MG63 (cell line): ENCODE data around the gene C5. TPM values are rescaled to one million over a fixed set of nuclear protein-coding genes. Genes with fewer than 3 reads are reported as not detected.

Experiments used
- DNase-seq: peaks from one replicate; pipeline ENCODE4 v3.0.0-alpha.2; 2020
- H3K27me3 ChIP-seq: fragments of 250-450 bp; sonication (Bioruptor Pico); 2 replicates; pipeline ENCODE4 v1.5.1; 2020; ENCODE audit warnings: mild to moderate bottlenecking, moderate library complexity
- H3K36me3 ChIP-seq: fragments of 250-450 bp; sonication (Bioruptor Pico); 2 replicates; pipeline ENCODE4 v1.5.1; 2020; ENCODE audit warnings: mild to moderate bottlenecking, moderate library complexity
- H3K4me3 ChIP-seq: fragments of 250-450 bp; sonication (Bioruptor Pico); 2 replicates; pipeline ENCODE4 v1.5.1; 2020; ENCODE audit warnings: mild to moderate bottlenecking, moderate library complexity
- H3K9me3 ChIP-seq: fragments of 250-450 bp; sonication (Bioruptor Pico); 2 replicates; pipeline ENCODE4 v1.5.1; 2020; ENCODE audit warnings: mild to moderate bottlenecking, moderate library complexity
- total RNA-seq: library from RNA; depleted of rRNA; stranded (reverse); fragments of >200 nt; shearing (Covaris generic); gene quantifications from 2 replicates; pipeline ENCODE4 v1.2.3, GENCODE V29; 2014; ENCODE audit warnings: low replicate concordance

The C5 gene
- total RNA-seq, 1 experiment from 2014 or later = 2.4 TPM

DNA sequence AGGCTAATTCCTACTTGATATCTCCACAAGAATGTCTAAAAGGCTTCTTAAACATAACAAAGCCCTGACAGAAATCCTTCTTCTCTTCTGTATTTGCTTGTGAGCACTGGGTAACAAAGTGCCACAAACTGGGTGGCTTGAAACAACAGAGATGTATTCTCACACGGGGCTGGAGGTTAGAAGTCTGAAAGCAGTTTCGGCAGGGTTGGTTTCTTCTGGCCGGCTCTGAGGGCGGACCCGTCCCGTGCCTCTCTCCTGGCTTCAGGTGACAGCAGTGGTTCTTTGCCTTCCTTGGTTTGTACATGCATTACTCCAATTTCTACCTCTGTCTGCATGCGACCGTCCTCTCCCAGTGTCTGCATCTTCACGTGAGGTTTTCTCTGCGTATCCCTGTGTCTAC is 109.5 kb downstream of the C5 start:
- Histone ChIP-seq H3K36me3 (no peaks in the 10 kb centered on the region), H3K27me3 (no peaks in the 10 kb centered on the region), H3K9me3 (no peaks in the 10 kb centered on the region), H3K4me3 (no peak overlapping the region)
- DNase-seq = no peak

GRCh38 chr9:120938851-120939250 is 111.2 kb downstream of the C5 start:
- no peak for DNase-seq
- H3K27me3 ChIP-seq = no peaks in the 10 kb centered on the region
- H3K9me3 ChIP-seq = no peaks in the 10 kb centered on the region
- no peaks in the 10 kb centered on the region for H3K36me3 ChIP-seq
- H3K4me3 ChIP-seq = no peak overlapping the region

DNA sequence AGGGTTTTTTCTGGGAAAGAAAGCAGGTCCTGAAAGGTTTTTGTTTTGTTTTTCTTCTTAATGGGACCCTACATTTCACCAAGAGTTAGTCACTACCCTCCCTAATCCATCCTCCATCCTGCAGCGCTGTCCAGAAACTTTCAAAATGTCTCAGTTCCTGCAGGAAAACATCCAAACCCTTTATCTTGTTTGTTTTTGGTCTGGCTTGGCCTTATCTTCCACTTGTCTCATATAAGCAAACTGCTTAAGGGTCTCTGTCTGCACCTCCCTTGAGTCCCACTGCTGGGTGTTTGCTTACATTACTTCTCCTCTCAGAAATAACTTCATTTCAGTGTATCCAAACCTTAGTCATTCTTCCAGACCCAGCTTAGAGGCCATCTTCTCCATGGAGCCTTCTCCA is 112.5 kb downstream of the C5 start:
- Histone ChIP-seq H3K4me3 (no peak overlapping the region), H3K27me3 (no peaks in the 10 kb centered on the region), H3K36me3 (no peaks in the 10 kb centered on the region), H3K9me3 (no peaks in the 10 kb centered on the region)
- DNase-seq = peak; percentile 69

GRCh38 chr9:120937127-120937526 is 112.9 kb downstream of the C5 start:
- no peak overlapping the region for H3K4me3 ChIP-seq
- no peaks in the 10 kb centered on the region for H3K36me3 ChIP-seq
- H3K9me3 ChIP-seq = no peaks in the 10 kb centered on the region
- peak; percentile 80 for DNase-seq
- H3K27me3 ChIP-seq = no peaks in the 10 kb centered on the region

- Histone ChIP-seq H3K9me3 (no peaks in the 10 kb centered on the region), H3K36me3 (no peaks in the 10 kb centered on the region), H3K4me3 (no peak overlapping the region), H3K27me3 (no peaks in the 10 kb centered on the region)
- DNase-seq = no peak
Measured at GRCh38 chr9:120936764-120937122, 113.3 kb downstream of the C5 start.

DNA sequence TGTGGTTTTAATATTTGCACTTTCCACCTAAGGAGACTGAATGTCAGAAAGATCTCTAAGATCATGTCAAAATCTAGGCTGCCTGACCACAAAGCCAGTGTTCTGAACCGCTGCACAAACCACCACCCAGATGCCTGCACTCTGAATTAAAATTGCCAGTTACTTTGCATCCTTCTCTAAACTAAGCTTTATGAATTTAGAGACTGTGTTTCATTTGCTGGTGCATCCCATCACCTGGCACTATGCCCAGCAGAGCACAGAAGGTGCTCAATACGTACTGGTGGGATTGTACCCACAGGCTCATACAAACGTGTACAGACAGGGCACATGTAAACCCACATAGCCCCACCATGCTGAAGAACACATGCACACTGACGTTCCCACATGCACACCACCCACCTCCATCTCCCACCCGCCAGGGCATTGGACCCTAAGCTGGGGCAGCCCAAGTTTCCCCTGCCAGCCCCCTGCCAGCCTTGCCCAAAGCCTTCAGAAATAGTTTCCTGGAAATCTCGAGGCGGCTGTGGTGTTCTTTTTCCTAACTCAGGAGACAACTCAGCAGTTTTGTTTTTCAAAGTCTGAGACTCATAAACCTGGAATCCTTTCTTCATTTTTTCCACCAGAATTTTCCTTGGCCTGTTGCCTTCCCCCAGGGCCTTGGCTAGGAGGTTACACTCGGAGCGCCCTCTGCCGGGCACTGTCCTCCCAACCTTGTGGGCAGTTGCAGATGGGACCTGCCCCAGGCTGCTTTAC is 113.9 kb downstream of the C5 start:
- Histone ChIP-seq H3K27me3 (no peaks in the 10 kb centered on the region), H3K9me3 (no peaks in the 10 kb centered on the region), H3K4me3 (peak overlapping the region; percentile 17), H3K36me3 (no peaks in the 10 kb centered on the region)
- peak; percentile 93 for DNase-seq

- DNase-seq = peak; percentile 96
- H3K4me3 ChIP-seq = no peak overlapping the region
Measured at GRCh38 chr9:120935383-120935857, 114.7 kb downstream of the C5 start.

DNA sequence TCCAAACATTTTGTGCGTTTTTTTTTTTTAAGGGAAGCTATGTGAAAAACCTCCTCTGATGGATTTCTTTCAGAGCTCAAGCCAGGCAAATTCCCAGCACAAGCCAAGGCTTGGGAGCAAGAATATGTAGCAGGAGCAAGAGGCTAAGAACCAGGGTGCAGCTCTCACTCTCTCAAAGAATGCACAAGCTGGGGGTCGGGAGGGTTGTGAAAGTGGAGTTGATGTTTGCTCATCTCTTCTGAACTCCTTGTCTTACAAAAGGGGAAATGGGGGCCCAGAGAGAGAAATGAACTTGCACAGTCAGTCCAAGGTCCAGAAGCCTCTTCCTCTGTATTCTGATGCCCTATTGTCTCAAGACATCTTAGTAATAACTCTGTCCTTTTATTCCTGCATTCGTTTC is 115.8 kb downstream of the C5 start:
- H3K27me3 ChIP-seq = no peaks in the 10 kb centered on the region
- DNase-seq = no peak
- H3K4me3 ChIP-seq = no peak overlapping the region
- no peaks in the 10 kb centered on the region for H3K9me3 ChIP-seq
- H3K36me3 ChIP-seq = no peaks in the 10 kb centered on the region

More at GRCh38 chr9:120935383-120935857, 114.7 kb downstream of the C5 start:
- Histone ChIP-seq H3K36me3 (no peaks in the 10 kb centered on the region), H3K9me3 (no peaks in the 10 kb centered on the region), H3K27me3 (no peaks in the 10 kb centered on the region)

DNA sequence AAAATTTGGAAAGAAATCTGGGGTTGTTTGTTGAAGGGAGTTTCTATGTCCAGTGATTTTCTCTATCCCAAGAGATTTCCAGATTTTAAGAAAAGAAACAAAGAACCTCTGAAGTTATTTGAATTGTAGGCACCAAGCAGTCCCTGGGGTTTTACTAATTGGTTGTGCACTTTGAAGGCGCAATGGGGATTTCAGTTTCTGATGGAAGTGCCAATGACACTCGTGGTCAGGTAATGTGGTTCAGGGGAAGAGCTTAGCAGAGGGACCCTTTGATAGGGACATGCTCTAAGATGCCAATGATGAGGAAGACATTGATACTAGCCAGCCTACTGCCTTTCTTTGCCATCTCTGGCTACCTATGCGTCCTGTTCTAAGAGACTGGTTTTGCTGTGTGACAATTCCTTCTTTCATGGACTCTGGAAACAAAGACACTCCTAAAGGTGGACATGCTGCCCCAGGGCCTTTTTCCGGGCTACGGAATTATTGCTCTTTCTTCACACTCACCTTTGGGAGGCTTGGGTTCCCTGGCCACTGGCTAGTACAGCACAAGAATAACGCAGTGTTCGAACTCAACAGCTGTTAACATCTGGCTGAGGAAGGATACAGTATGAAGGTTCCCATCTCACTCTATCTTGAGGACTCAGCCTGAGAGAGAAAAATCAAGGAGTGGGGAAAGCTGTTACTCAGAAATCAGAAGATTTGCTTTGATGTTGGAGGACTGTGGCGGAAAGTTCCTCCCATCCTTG is 116.6 kb downstream of the C5 start:
- no peaks in the 10 kb centered on the region for H3K27me3 ChIP-seq
- H3K36me3 ChIP-seq = no peaks in the 10 kb centered on the region
- no peaks in the 10 kb centered on the region for H3K9me3 ChIP-seq
- no peak for DNase-seq
- H3K4me3 ChIP-seq = no peak overlapping the region

DNA sequence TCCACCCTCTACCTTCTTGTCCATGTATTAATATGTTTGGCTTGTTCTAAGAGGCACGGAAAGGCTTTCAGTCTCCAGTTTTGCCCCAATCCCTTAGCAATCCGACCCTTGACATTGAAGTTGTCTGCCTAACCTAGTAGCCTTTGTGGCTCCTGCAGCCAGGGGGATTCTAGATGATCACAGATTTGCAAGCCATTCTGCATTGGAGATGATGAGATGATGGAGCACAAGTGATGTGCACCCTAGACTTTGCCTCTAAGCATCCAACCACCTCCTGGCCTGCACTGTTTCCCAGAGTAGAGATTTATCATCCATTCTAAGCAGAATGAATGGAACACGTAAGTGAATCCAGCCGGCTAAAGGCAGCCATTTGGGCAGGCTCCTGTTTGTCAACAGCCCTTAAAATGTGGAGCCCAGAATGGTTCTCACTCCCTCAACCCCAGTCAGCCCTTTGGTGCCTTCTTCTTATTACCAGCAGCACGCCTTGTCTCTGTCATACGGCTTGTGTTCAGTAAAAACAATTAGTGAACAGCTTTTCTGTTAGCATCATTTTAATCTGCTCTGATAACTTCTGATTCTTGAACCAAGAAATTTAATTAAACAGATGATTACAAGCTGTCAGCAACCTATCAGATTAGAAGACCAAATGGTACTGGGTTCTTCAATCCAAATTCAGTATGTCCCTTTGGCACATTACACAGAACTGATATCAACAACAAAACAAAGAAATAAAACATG is 117.8 kb downstream of the C5 start:
- no peak for DNase-seq
- no peaks in the 10 kb centered on the region for H3K27me3 ChIP-seq
- no peaks in the 10 kb centered on the region for H3K9me3 ChIP-seq

DNA sequence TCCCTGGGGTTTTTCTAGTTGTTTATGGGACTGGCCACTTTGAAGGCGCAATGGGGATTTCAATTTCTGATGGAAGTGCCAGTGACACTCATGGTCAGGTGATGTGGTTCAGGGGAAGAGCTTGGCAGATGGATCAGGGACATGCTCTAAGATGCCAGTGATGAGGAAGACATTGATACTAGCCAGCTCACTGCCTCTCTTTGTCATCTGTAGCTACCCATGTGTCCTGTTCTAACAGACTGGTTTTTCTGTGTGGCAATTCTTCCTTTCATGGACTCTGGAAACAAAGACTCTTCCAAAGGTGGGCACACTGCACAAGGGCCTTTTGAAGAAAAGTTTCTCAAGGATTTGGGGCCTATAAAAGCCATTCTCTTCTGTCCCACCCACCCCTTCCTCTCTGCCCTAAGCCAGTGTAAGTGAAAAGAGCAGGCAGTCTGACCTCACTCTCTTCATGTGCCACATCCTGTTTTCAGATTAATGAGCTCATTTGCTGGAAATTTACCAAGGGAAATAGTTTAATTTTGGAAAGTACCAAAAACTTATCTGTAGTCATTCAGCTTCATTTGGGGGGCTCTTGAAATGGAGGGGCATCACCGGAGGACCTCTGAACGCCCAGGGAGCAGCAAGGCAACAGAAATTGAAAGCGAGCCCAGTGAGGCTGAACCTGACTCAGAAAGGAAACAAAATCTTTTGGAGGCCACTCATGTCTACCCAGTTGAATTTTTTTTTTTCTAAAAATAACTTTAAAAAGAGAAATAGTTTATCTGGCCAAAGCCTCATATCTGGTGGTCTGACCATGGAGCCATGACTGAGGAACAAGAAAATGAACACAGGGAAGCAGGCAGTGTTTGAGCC is 118.6 kb downstream of the C5 start:
- H3K36me3 ChIP-seq = no peaks in the 10 kb centered on the region
- no peak overlapping the region for H3K4me3 ChIP-seq
- peak; percentile 60 for DNase-seq
- H3K27me3 ChIP-seq = no peaks in the 10 kb centered on the region
- H3K9me3 ChIP-seq = no peaks in the 10 kb centered on the region

More for the DNA sequence above, 117.8 kb downstream of the C5 start:
- no peaks in the 10 kb centered on the region for H3K36me3 ChIP-seq
- no peak overlapping the region for H3K4me3 ChIP-seq

DNA sequence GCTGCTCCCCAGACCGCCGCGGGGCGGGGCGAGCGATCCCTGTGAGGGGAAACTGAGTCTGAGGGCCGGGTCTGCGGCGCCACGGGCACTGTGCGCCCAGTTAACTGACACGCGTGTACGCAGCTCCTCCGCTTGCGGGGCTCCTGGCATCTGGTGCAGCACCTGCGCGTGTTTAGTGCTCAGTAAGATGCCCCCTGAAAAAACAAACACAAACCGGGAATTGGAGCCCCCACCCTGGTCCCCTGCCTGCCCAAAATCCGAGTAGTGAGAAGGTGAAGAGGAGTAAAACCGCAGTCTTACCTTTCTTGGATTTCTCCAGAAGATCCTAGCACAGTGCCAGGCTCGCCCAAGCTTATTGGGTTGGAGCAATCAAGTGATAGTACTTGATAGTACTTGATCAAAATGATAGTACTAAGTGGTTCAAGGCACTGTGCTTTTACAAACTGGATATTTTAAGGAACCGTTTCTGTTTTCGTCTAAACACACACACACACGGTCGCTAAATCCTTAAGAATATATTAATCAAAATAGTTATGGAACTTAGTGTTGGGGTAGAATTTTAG is 120.8 kb downstream of the C5 start:
- DNase-seq = no peak
- Histone ChIP-seq H3K36me3 (no peaks in the 10 kb centered on the region), H3K9me3 (no peaks in the 10 kb centered on the region), H3K27me3 (no peaks in the 10 kb centered on the region), H3K4me3 (peak overlapping the region; percentile 36)

GRCh38 chr9:120928483-120929228 is 121.4 kb downstream of the C5 start:
- Histone ChIP-seq H3K27me3 (no peaks in the 10 kb centered on the region), H3K36me3 (no peaks in the 10 kb centered on the region), H3K9me3 (no peaks in the 10 kb centered on the region), H3K4me3 (peak overlapping the region; percentile 36)
- DNase-seq = peak; percentile 63

- H3K4me3 ChIP-seq = no peak overlapping the region
- DNase-seq = no peak
- no peaks in the 10 kb centered on the region for H3K27me3 ChIP-seq
- no peaks in the 10 kb centered on the region for H3K36me3 ChIP-seq
- no peaks in the 10 kb centered on the region for H3K9me3 ChIP-seq
Measured at GRCh38 chr9:120928015-120928482, 122.0 kb downstream of the C5 start.

GRCh38 chr9:120927269-120928014 is 122.6 kb downstream of the C5 start:
- no peaks in the 10 kb centered on the region for H3K9me3 ChIP-seq
- DNase-seq = no peak
- H3K36me3 ChIP-seq = no peaks in the 10 kb centered on the region
- H3K27me3 ChIP-seq = no peaks in the 10 kb centered on the region
- H3K4me3 ChIP-seq = no peak overlapping the region
